HT1080 (cell line): ENCODE measurements around the gene ARHGEF37. TPM values are rescaled to one million over a fixed set of nuclear protein-coding genes. Genes with fewer than 3 reads are reported as not detected.
"Not testable (repeated sequence)": the region's sequence is repeated elsewhere in the genome, so short reads cannot be mapped to it uniquely, and the experiment has no call there.

Experiments
- DNase-seq: peaks from one replicate; pipeline ENCODE4 v3.0.0-alpha.2; 2015; ENCODE audit warnings: low read depth
- polyA plus RNA-seq, 2 experiments: library from polyadenylated mRNA; depleted of rRNA; stranded (reverse); fragments of >200 nt; gene quantifications; 2 replicates each; pipeline ENCODE4 v1.2.3, GENCODE V29; 2015
- total RNA-seq: library from RNA; depleted of rRNA; stranded (reverse); fragments of >200 nt; shearing (Covaris generic); gene quantifications from 2 replicates; pipeline ENCODE4 v1.2.3, GENCODE V29; 2014; rRNA removed

Gene ARHGEF37
- 0.02 and 0.03 TPM in 2 replicates for total RNA-seq
- 0.02 and 0.03 TPM in 2 replicates for polyA plus RNA-seq (2015; cell fraction: cytosol; rRNA removed)
- 0.03 and 0.06 TPM in 2 replicates for polyA plus RNA-seq (2015; cell fraction: nucleus; rRNA removed)

GRCh38 chr5:149581192-149581861 lies at the start of gene ARHGEF37:
Gene ARHGEF37 (plus strand): TSS chr5:149581498. CDS start chr5:149597770, 16,272 bp downstream.
- no peak for DNase-seq

- no peak for DNase-seq
Measured at GRCh38 chr5:149532413-149532812, 48.9 kb upstream of the ARHGEF37 start.

GRCh38 chr5:149535787-149536186 lies 45.5 kb upstream of the ARHGEF37 start:
- not testable (repeated sequence) for DNase-seq

GRCh38 chr5:149537374-149537975 lies 43.8 kb upstream of the ARHGEF37 start:
- DNase-seq, result no peak

GRCh38 chr5:149540089-149540488 lies 41.2 kb upstream of the ARHGEF37 start:
- DNase-seq, result no peak

- no peak for DNase-seq
Measured at GRCh38 chr5:149541893-149542292, 39.4 kb upstream of the ARHGEF37 start.

GRCh38 chr5:149543361-149544027 lies 37.8 kb upstream of the ARHGEF37 start:
- no peak for DNase-seq

GRCh38 chr5:149544028-149544420 lies 37.3 kb upstream of the ARHGEF37 start:
- no peak for DNase-seq

GRCh38 chr5:149545327-149545726 lies 36.0 kb upstream of the ARHGEF37 start:
- DNase-seq, result no peak

GRCh38 chr5:149546974-149547373 lies 34.3 kb upstream of the ARHGEF37 start:
- no peak for DNase-seq

GRCh38 chr5:149549461-149550267 lies 31.6 kb upstream of the ARHGEF37 start:
- peak; percentile 62 for DNase-seq

- no peak for DNase-seq
Measured at GRCh38 chr5:149550268-149550583, 31.1 kb upstream of the ARHGEF37 start.

- no peak for DNase-seq
Measured at GRCh38 chr5:149550594-149551226, 30.6 kb upstream of the ARHGEF37 start.

- DNase-seq, result peak; percentile 99
Measured at GRCh38 chr5:149551227-149552037, 29.9 kb upstream of the ARHGEF37 start, which contains the start of gene CSNK1A1. Gene CSNK1A1 (minus strand): TSS chr5:149551439. CDS start chr5:149550964, 475 bp downstream.

- DNase-seq, result no peak
Measured at GRCh38 chr5:149552038-149552494, 29.2 kb upstream of the ARHGEF37 start.

GRCh38 chr5:149552553-149553160 lies 28.6 kb upstream of the ARHGEF37 start:
- DNase-seq, result no peak

- no peak for DNase-seq
Measured at GRCh38 chr5:149559706-149560105, 21.6 kb upstream of the ARHGEF37 start.

GRCh38 chr5:149561848-149562247 lies 19.4 kb upstream of the ARHGEF37 start:
- peak; percentile 97 for DNase-seq

- peak; percentile 23 for DNase-seq
Measured at GRCh38 chr5:149563466-149563865, 17.8 kb upstream of the ARHGEF37 start.
